Measurements from ENCODE around the gene FAM118B. TPM values are rescaled to one million over a fixed set of nuclear protein-coding genes. Genes with fewer than 3 reads are reported as not detected.
A peak's percentile ranks its signal among the peaks of the same experiment; 100 is the strongest.

Gene FAM118B
- total and polyA plus RNA-seq, 2 of the 8 experiments (the other 6 are each of a cell fraction or from before 2014, with no cell fraction given): 25.3 to 48.3 TPM

DNA sequence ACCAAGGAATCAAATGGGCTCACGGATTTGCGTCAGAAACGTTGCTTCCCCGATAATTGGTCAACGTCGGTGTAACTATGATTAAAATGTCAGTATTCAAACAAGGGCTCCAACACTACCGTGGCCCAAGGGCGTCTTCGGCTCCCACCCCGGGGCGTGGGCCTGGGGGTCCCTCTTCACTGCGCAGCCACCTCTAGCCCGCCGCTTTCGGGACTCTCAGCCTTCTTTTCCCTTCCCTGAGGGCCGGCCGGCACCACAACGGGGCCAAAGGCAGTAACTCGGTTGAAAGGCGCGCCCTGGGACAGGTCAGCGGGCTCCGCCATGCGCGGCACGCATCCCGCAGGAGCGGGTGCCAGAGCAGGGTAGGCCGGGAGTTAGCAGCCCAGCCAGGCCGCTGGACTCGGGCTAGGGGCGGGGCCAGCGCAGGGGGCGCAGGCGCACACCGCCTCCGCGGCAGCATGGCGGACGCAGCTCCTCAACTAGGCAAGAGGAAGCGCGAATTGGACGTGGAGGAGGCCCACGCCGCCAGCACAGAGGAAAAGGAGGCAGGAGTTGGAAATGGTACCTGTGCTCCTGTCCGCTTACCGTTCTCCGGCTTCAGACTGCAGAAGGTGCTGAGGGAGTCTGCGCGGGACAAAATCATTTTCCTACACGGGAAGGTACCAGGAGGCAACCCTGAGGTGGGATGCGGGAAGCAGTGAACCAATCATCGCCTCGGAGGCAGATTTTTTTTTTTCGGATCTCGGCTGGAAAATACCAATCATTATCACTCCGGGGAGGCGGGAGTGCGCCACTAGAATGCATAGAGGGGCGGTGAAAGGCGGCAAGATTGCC lies 92.3 kb downstream of the FAM118B start, which contains the start of gene DCPS (continued):
- TF ChIP-seq HDAC6 (IDR thresholded peaks at IDR 0.05; ENCODE audit: low read depth, low read length) (no peak), TEAD4 (IDR thresholded peaks at IDR 0.05; ENCODE audit: low read depth, low read length) (no peak), SP1 (IDR thresholded peaks at IDR 0.05; ENCODE audit: low read depth, low read length) (0 out of 2 replicates have a peak, but pooled peaks have one; percentile 15), RBBP5 (IDR thresholded peaks at IDR 0.05; ENCODE audit: borderline replicate concordance, low read depth, low read length) (no peak; the same call in 1 of the 2 replicates), NANOG (IDR thresholded peaks at IDR 0.05; ENCODE audit: insufficient read depth, low read depth, low read length, poor library complexity, severe bottlenecking) (no peak), CBX8 (IDR thresholded peaks at IDR 0.05; ENCODE audit: borderline replicate concordance, low read depth, low read length) (no peak), POU5F1 (IDR thresholded peaks at IDR 0.05; ENCODE audit: low read depth, low read length) (no peak), JUN (IDR thresholded peaks at IDR 0.05; ENCODE audit: low read depth, low read length) (no peak), POLR2AphosphoS5 (IDR thresholded peaks at IDR 0.05; ENCODE audit: low read depth, low read length) (peak; percentile 94), SP4 (IDR thresholded peaks at IDR 0.05; ENCODE audit: low read length) (peak; percentile 79; the same call in 1 of the 2 replicates), SUZ12 (IDR thresholded peaks at IDR 0.05; ENCODE audit: low read length) (no peak), GABPA (IDR thresholded peaks at IDR 0.05; ENCODE audit: borderline replicate concordance, insufficient read depth, low read length) (no peak), CTCF (IDR thresholded peaks at IDR 0.05; ENCODE audit: control extremely low read depth in 1 of 3, insufficient read depth in 1 of 3, low read depth in 1 of 3, low read length in 3 of 3) (no peak), SRF (IDR thresholded peaks at IDR 0.05; ENCODE audit: low read depth, low read length) (no peak)
- TF ChIP-seq, protein P1, sequence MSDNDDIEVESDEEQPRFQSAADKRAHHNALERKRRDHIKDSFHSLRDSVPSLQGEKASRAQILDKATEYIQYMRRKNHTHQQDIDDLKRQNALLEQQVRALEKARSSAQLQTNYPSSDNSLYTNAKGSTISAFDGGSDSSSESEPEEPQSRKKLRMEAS (IDR thresholded peaks at IDR 0.05): peak; percentile 92
